B cell (primary cell): ENCODE data around the gene NPFFR2.

ENCODE experiments used
- CTCF ChIP-seq: fragments of 200-600 bp; IDR thresholded peaks from one replicate; pipeline ENCODE4 v1.8.0; 2022; ENCODE audit warnings: antibody characterized with exemption, mild to moderate bottlenecking
- EZH2 ChIP-seq: IDR thresholded peaks from 2 replicates; pipeline ENCODE4 v1.6.1; 2012; ENCODE audit warnings: borderline replicate concordance, low read depth, mild to moderate bottlenecking, moderate library complexity, low read length; ENCODE audit not compliant: insufficient read depth, poor library complexity, severe bottlenecking

DNA sequence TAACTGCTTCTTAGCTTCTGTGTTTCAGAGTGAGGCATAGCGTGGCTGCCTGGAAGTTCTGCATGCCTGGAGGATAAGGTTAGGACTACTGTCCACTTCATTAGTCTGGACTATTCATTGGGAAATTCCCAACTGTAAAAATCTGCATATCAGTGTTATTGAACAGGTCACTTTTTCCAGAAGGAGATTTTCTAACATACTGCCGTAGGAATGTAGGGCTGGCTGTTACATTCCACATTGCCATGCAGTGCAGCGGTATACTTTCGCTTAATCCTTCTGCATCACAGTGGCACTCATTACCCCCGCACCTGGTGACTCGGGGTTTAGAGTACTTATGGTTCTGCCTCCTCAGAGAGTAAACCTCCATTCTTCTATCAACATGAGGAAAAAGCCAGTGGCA lies 104.6 kb downstream of the NPFFR2 start:
- TF ChIP-seq EZH2 = no peak
- no peak for TF ChIP-seq CTCF
